Measurements from ENCODE around the gene ARL6IP4. TPM values are rescaled to one million over a fixed set of nuclear protein-coding genes. Genes with fewer than 3 reads are reported as not detected.

ARL6IP4 gene
- total RNA-seq, 2 donors from 2014 or later = 232 to 257 TPM

- DNase-seq (ENCODE audit: low spot score) = no peak
- 56% methylated on average over 15 of the region's 15 CpGs for WGBS
- Histone ChIP-seq H3K9me3 (no peaks in the 10 kb centered on the region), H3K36me3 (no peaks in the 10 kb centered on the region), H3K27me3 (replicated peaks; ENCODE audit: insufficient read depth) (no peaks in the 10 kb centered on the region), H3K4me1 (replicated peaks) (no peaks in the 10 kb centered on the region), H3K27ac (peak overlapping the region; percentile 7 to 41), H3K4me3 (peak overlapping the region in 1 of 2 donors; percentile 43)
- intact Hi-C loops (cut with DNase I) = no loop called here
- TF ChIP-seq CTCF (IDR thresholded peaks at IDR 0.05) (no peak), POLR2AphosphoS5 (IDR thresholded peaks at IDR 0.05) (no peak)
Measured at GRCh38 chr12:122966743-122967550, 13.5 kb upstream of the ARL6IP4 start.

- intact Hi-C loops (cut with DNase I) = no loop called here
- no peak overlapping the region for H3K4me3 ChIP-seq
- WGBS = 78% methylated on average over 2 of the region's 2 CpGs
- H3K9me3 ChIP-seq = no peaks in the 10 kb centered on the region
- H3K36me3 ChIP-seq = no peaks in the 10 kb centered on the region
- no peaks in the 10 kb centered on the region for H3K27me3 ChIP-seq (replicated peaks; ENCODE audit: insufficient read depth)
- TF ChIP-seq POLR2A (IDR thresholded peaks at IDR 0.05) = no peak
- no peak for TF ChIP-seq CTCF (IDR thresholded peaks at IDR 0.05)
- no peak for TF ChIP-seq POLR2AphosphoS5 (IDR thresholded peaks at IDR 0.05)
- H3K4me1 ChIP-seq (replicated peaks) = no peaks in the 10 kb centered on the region
- DNase-seq (ENCODE audit: low spot score) = no peak
- no peak overlapping the region for H3K27ac ChIP-seq
Measured at GRCh38 chr12:122968104-122968503, 12.4 kb upstream of the ARL6IP4 start.

- Histone ChIP-seq H3K4me3 (no peak overlapping the region), H3K27ac (no peak overlapping the region), H3K9me3 (no peaks in the 10 kb centered on the region), H3K4me1 (replicated peaks) (no peaks in the 10 kb centered on the region), H3K36me3 (no peaks in the 10 kb centered on the region), H3K27me3 (replicated peaks; ENCODE audit: insufficient read depth) (no peaks in the 10 kb centered on the region)
- intact Hi-C loops (cut with DNase I) = no loop called here
- TF ChIP-seq POLR2AphosphoS5 (IDR thresholded peaks at IDR 0.05) (no peak), POLR2A (IDR thresholded peaks at IDR 0.05) (no peak), CTCF (IDR thresholded peaks at IDR 0.05) (no peak)
- DNase-seq (ENCODE audit: low spot score) = no peak
- WGBS = 19% methylated on average over 4 of the region's 4 CpGs
Measured at GRCh38 chr12:122969676-122970075, 10.8 kb upstream of the ARL6IP4 start.

GRCh38 chr12:122974274-122974891 lies 6.1 kb upstream of the ARL6IP4 start:
- Histone ChIP-seq H3K27ac (peak overlapping the region; percentile 96 to 97), H3K4me1 (replicated peaks) (peaks cover 17% of the 10 kb centered on the region), H3K9me3 (no peaks in the 10 kb centered on the region), H3K36me3 (no peaks in the 10 kb centered on the region), H3K27me3 (replicated peaks; ENCODE audit: insufficient read depth) (no peaks in the 10 kb centered on the region), H3K4me3 (peak overlapping the region; percentile 78 to 98)
- intact Hi-C loops (cut with DNase I) = no loop called here
- peak; percentile 98 for DNase-seq (ENCODE audit: low spot score)
- TF ChIP-seq CTCF (IDR thresholded peaks at IDR 0.05) (no peak), POLR2AphosphoS5 (IDR thresholded peaks at IDR 0.05) (peak; percentile 96), POLR2A (IDR thresholded peaks at IDR 0.05) (peak; percentile 21)
- WGBS = under 1% methylated on average over 27 of the region's 32 CpGs
